HG03060 (cell line): ENCODE measurements around the gene MYL10.

Source experiments
- ATAC-seq: cut with Tn5 transposase; IDR thresholded peaks from one replicate; pipeline ENCODE4 v1.9.1; 2021; ENCODE audit warnings: low read depth, moderate number of reproducible peaks; ENCODE audit not compliant: unreplicated experiment

MYL10 gene

GRCh38 chr7:101578552-101578951, 50.5 kb downstream of the MYL10 start:
- no peak for ATAC-seq

- ATAC-seq: no peak
Observed at GRCh38 chr7:101576998-101577397, 52.1 kb downstream of the MYL10 start.

GRCh38 chr7:101575721-101576120, 53.4 kb downstream of the MYL10 start:
- ATAC-seq: no peak

- ATAC-seq: no peak
Observed at GRCh38 chr7:101575168-101575567, 53.9 kb downstream of the MYL10 start.

- ATAC-seq: no peak
Observed at GRCh38 chr7:101572156-101572555, 56.9 kb downstream of the MYL10 start.

- no peak for ATAC-seq
Observed at GRCh38 chr7:101567230-101567629, 61.9 kb downstream of the MYL10 start.

- ATAC-seq: no peak
Observed at GRCh38 chr7:101565601-101566209, 63.4 kb downstream of the MYL10 start.

GRCh38 chr7:101564778-101565211, 64.3 kb downstream of the MYL10 start:
- no peak for ATAC-seq

GRCh38 chr7:101563943-101564777, 64.9 kb downstream of the MYL10 start:
- no peak for ATAC-seq
